Measurements from ENCODE around the gene OR4C45. TPM values are rescaled to one million over a fixed set of nuclear protein-coding genes. Genes with fewer than 3 reads are reported as not detected.

The OR4C45 gene
- total RNA-seq, 1 donor from 2014 or later = not detected

Other genes starting within 250 kb of the OR4C45 start
- gene OR4C13, start 80.5 kb upstream of the OR4C45 start, total RNA-seq = not detected in 2 replicates
- gene OR4C12, start 50.3 kb upstream of the OR4C45 start, total RNA-seq = not detected in 2 replicates

Data from T-helper 1 cell treated with Interleukin-12 subunit alpha and Interleukin-12 subunit beta and Interleukin-4 antibody, amounts not matched to agents 30 ng/mL and 1 ng/mL, for 36 hours (primary cell).